NCI-H128 (cell line): ENCODE measurements around the gene ZNF580.

ENCODE experiments used
- DNase-seq: peaks from one replicate; lab custom pipeline; 2025; ENCODE audit not compliant: unreplicated experiment; lab: John Stamatoyannopoulos, UW

The ZNF580 gene

DNA sequence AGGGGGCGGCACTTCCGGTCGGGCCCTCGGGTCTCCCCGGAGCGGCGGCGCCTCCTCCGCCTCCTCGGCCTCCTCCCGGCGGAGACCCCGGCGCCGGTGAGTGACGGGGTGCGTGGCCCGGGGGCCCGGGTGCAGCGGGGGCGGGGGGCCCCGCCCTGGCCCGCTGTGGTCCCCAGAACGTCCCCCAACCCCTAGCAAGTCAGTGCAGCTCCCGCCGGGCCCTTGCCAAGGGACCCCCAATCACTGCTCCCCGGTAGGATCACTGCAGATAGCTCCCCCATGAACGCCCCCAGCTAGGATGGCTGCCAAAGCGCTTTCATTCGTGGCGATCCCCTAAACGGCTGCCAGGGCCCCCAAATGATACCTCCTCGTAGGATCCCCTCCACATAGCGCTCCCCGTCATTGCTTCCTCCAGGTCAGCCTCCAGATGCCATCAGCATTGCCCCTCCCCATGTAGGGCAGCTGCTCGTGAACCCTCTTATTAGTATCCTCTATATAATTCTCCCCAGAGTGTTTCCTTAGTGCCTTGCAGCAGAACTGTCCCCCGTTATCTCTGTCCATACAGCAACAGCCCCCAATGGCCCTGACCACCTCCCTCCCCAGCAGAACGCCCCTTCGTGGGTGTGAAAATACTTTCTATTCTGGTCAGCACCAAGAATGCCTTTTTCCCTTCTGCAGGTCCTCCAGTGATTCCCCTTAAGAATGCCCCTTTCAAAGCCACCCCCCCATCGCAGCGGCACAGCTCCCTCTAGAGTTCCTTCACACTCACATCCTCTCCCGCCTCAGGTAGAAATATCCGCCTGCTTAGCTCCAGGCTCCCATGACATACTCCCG is 34.9 kb upstream of the ZNF580 start, which contains the start of gene ZNF865:
TSS of gene ZNF865 (plus strand) at position 11 of the 834 bp plus-strand sequence. CDS start 7,972 bp downstream, outside the sequence.
- peak; percentile 21 for DNase-seq

DNA sequence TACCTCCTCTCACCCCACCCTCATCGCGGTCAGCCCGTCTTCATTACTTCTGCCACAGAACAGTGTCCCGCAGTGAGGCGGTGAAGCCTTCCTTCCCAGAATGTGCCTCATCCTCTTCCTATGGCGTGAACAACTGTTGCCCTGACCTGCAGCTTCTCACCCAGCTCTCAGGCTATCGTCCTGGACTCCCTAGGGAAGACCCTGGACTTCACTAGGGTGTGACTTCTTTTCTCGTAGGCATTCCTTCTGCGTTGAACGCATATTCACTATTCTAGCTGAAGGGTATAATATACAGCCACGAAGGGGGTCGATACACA is 34.4 kb upstream of the ZNF580 start:
- DNase-seq: no peak

DNA sequence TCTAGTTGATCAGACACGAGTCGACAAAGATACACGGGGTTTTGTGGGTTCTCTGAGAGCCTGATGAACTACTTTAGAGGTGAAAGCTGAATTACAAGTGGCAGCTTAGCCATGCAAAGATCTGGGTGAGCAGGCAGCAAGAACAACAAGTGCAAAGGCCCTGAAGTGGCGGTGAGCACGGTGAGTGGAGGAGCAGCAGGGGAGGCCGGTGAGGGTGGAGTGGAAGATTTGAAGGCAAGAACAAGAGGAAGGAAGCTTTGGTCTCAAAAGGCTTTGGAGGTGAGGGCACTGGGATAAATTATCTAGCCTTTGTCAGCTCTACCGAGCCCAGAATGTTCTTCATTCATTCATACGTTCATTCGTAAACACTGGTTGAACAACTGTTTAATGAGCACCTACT is 34.0 kb upstream of the ZNF580 start:
- DNase-seq: no peak

DNA sequence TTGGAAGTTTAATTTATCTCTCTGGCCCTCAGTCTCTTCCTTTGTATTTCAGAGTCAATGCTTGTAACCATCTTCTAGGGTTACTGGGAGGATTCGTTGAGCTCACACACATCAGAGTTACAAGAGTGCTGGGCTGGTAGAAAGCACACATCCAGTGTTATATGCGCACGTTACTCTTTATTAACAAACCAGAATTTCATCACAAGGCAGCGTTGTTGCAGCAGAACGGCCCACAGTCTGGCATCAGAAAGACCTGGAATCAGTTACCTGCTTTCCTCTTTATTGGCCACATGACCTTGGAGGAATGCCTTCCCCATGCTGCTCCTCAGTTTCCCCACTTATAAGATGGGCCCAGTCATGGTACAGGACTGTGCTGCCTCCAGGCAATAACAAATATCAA is 31.5 kb upstream of the ZNF580 start:
- DNase-seq: no peak

DNA sequence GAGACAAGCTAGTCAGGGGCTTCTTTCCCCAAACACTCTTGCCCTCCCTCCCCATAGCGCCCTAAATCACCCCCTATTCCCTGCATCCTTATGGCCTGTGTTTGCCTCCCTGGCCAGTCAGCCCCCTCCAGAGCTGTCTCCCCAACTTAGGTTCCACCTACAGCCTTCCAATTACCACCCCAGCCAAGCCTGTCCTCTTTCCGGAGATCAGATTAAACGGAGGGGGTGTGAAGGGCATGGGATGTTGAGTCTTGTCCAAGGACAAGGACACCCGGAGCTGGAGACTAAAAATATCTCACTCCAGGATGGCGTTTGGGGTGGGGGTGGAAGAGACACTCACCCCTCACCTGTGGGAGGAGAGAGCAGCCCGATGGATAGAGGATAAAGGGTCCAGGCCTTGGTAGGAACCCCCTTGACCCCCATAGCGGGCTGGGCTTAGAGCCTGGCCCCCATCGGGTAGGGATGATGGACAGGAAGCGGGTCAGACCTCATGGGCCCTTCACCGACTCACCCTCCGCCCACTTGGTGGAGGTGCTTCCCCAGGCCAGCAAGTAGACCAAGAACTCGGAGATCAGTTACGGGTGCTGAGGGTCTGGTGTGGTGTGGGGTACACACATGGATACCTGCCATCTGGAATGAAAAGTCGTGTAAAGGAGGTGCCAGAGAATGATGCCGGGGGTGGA is 29.4 kb upstream of the ZNF580 start:
- no peak for DNase-seq

DNA sequence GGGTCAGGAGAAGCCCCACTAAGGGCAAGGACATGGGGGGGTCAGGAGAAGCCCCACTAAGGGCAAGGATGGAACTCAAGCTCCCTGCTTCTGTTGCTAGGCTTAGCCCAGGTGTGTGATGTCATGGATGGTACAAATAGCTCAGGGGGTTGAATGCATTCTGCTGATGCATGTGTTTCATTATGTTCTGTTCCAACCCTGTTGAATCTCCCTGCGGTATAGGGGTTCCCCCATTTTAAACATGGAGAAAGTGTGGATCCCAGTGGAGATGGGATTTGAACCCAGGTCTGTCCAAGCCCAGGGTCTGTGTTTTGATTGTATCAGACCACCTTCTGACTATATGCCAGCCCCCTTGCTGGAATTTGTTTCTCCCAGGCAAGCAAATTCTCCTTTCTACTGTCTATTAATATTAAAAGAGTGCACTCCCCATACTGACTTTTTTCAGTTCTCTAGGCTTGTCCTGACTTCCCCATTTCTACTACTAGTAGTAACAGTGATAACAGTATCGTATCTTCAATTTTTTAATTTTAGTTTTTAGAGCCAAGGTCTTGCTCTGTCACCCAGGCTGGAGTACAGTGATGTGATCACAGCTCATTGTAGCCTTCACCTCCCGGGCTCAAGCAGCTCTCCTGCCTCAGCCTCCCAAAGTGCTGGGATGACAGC is 28.7 kb upstream of the ZNF580 start:
- no peak for DNase-seq

DNA sequence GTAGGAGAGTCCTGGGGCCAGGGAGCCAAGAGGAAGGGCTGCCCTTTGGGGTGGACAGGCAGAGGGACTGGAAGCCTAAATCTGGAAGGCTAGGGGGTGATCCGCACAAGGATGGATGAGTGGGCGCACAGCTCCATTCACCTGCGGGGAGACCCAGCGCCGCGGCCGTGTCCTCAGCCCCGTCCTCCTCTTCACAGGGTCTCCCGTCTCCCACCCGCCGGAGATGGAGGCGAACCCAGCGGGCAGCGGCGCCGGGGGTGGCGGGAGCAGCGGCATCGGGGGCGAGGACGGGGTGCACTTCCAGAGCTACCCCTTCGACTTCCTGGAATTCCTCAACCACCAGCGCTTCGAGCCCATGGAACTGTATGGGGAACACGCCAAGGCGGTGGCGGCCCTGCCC is 27.4 kb upstream of the ZNF580 start:
- DNase-seq: no peak

DNA sequence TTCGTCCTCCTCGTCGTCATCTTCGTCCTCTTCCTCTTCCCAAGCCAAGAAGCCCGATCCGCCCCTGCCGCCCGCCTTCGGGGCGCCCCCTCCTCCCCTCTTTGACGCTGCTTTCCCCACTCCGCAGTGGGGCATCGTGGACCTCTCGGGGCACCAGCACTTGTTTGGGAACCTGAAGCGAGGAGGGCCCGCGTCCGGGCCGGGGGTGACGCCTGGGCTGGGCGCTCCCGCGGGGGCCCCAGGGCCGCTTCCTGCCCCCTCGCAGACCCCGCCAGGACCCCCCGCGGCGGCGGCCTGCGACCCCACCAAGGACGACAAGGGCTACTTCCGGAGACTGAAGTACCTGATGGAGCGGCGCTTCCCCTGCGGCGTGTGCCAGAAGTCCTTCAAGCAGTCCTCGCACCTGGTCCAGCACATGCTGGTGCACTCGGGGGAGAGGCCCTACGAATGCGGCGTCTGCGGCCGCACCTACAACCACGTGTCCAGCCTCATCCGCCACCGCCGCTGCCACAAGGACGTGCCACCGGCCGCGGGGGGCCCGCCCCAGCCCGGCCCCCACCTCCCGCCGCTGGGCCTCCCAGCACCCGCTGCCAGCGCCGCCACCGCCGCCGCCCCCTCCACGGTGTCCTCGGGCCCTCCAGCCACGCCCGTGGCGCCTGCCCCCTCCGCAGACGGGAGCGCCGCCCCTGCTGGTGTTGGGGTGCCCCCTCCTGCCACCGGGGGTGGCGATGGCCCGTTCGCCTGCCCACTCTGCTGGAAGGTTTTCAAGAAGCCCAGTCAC is 26.7 kb upstream of the ZNF580 start:
- no peak for DNase-seq

DNA sequence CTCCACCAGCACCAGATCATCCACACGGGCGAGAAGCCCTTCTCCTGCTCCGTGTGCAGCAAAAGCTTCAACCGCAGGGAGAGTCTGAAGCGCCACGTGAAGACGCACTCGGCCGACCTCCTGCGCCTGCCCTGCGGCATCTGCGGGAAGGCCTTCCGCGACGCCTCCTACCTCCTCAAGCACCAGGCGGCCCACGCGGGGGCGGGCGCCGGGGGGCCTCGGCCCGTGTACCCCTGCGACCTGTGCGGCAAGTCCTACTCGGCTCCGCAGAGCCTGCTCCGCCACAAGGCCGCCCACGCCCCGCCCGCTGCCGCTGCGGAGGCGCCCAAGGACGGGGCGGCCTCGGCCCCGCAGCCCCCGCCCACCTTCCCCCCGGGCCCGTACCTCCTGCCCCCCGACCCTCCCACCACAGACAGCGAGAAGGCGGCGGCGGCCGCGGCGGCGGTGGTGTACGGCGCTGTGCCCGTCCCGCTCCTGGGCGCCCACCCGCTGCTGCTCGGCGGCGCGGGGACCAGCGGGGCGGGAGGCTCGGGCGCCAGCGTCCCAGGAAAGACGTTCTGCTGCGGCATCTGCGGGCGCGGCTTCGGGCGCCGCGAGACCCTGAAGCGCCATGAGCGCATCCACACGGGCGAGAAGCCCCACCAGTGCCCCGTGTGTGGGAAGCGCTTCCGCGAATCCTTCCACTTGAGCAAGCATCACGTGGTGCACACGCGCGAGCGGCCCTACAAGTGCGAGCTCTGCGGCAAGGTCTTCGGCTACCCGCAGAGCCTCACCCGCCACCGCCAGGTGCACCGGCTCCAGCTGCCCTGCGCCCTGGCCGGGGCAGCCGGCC is 25.9 kb upstream of the ZNF580 start:
- no peak for DNase-seq

DNA sequence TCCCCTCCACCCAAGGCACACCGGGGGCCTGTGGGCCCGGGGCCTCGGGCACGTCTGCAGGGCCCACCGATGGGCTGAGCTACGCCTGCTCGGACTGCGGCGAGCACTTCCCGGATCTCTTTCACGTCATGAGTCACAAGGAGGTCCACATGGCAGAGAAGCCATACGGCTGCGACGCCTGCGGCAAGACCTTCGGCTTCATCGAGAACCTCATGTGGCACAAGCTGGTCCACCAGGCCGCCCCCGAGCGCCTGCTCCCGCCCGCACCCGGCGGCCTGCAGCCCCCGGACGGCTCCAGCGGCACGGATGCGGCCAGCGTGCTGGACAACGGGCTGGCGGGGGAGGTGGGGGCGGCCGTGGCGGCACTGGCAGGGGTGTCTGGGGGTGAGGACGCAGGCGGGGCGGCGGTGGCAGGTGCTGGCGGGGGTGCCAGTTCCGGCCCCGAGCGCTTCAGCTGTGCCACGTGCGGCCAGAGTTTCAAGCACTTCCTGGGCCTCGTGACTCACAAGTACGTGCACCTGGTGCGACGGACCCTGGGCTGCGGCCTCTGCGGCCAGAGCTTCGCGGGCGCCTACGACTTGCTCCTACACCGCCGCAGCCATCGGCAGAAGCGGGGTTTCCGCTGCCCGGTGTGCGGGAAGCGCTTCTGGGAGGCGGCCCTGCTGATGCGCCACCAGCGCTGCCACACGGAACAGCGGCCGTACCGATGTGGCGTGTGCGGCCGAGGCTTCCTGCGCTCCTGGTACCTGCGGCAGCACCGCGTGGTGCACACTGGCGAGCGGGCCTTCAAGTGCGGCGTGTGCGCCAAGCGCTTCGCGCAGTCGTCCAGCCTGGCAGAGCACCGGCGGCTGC is 25.0 kb upstream of the ZNF580 start:
- DNase-seq: no peak

DNA sequence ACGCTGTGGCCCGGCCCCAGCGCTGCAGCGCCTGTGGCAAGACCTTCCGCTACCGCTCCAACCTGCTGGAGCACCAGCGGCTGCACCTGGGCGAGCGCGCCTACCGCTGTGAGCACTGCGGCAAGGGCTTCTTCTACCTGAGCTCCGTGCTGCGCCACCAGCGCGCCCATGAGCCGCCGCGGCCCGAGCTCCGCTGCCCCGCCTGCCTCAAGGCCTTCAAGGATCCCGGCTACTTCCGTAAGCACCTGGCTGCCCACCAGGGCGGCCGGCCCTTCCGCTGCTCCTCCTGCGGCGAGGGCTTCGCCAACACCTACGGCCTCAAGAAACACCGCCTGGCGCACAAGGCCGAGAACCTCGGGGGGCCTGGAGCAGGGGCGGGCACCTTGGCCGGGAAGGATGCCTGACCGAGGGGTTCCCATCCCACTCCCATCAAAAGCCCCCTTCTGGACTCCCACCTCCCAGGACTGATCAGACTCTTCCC is 24.4 kb upstream of the ZNF580 start:
- no peak for DNase-seq

DNA sequence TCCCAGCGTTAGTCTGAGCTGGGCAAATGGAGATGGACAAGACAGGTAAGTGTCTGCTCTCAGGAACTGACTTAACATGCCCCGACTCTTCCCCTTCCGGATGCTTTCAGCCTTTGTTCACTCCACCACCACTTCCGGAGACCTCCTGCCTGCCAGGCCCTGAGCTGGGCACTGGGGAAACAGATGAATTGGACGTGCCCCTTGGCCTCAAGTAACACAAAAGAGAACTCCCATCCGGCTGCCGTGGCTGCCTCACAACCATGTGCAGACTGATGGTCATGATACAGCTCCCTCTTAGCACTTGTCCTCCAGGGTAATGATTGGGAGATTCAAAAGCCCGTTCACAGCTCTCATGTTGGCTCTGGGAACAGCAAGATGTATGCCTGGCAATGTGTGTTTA is 23.4 kb upstream of the ZNF580 start:
- DNase-seq: no peak

DNA sequence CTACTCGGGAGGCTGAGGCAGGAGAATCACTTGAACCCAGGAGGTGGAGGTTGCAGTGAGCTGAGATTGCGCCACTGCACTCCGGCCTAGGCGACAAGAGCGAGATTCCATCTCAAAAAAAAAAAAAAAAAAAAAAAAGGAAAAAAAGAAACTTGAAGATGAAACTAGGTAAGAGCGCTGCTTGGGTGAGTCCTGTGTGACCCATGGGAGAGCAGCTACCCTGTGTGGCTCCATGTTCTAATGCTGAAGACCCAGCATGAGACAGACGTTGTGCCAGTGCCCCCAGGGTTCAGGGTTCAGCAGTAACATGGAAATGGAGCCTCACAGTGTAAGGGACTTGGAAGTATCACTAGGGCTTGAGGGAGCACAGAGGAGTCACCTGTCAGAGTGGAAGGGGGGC is 22.4 kb upstream of the ZNF580 start:
- no peak for DNase-seq

DNA sequence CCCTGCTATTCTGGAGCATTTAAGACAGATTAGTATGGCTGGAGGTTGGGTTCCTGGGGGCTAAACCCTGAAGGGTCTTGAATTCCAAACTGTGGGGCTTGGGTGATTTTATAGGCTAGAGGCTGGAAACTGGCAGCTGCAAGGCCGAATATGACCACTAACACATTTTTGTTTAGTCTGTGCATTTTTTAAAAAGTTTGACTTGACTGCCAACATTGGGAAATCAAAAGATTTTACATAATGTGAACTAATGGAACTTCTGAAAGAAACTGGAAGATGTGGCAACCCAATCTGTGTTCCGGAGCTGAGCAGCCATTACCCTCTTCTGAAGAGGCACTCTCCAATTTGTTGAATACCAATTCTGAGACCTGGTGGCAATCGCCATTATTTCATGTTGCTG is 21.5 kb upstream of the ZNF580 start:
- no peak for DNase-seq

DNA sequence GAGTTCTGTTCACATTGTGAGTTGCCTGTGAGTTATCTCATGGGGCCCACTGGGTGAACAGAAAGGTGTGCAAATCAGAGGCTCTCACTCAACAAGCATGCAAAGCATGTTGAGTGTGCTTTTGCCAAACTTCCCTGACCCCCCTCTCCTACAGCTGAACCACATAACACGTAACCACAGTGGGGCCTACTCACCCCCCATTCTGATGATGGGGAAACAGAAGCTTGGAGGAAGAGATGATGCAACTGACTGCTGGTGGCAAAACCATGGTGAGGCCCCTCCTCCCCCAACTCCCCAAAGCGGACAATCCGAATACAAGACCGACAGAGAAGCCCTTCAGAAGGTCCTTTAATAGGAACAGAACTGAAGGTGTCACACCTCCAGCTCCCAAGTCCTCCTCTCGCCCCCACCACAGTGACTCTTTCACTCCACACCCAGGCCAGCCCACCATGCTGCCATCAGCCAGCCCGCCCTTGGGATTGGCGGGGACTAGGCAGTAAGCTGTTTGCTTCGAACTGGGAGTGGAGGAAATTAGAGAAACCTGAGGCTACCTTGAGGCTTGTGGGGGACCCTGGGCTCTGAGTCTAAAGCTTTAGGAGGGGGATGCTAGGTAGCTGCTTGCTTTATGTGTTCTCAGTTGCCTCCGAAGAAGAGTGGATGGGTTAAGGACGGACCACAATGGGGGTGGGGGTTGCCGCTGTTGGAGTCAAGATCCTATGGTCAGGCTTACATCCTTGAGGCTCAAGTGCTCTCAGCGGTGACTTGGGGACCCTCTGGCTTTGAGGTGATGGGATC is 20.2 kb upstream of the ZNF580 start:
- no peak for DNase-seq

DNA sequence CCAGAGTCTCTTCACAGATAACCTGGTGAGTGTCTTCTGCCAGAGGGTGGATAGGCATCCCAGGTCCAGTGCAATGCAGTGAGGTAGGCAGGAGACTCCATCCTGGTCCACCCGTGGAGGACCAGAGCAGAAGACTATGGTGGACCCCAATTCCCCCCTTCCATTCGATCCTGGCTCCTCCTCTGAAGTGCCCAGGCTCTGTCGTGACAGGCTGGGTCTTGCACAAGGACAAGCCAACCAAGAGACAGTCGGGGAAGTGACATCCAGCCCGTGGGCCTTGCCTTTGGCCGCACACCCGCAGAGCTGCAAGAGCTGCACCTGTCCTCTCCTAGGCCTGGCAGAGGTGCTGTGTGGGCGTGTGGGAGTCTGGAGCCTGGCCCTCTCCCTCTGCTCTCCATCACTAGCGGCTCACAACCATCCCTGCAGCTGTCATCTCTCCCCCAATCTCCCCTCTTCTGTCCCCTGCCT is 19.6 kb upstream of the ZNF580 start:
- no peak for DNase-seq

DNA sequence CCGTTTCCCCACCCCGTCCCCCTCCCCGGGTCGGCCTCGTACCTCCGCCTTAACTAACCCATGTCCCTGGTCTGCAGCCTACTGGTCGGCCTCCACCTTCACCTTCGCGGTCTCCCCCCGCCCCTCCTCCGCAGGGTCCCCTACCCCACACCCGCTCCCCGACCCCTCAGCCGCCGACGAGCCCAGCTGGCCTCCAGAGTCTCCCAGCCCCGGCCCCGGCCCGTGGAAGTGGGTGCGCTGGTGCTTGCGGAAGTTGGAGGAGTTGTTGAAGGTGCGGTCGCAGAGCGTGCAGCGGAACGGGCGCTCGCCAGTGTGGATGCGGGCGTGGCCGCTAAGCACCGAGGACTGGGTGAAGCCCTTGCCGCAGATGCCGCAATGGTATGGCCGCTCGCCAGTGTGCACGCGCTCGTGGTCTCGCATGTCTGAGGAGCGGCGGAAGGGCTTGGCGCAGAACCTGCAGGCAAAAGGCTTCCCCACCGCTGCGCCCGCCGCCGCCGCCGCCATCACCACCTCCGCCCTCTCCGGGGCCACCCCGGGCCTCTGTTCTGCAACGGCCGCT is 19.1 kb upstream of the ZNF580 start:
- DNase-seq: no peak
